Neuronal stem cell (in vitro differentiated cells): Measurements from ENCODE around the gene ATG4B.

Source experiments
- DNase-seq: peaks from one replicate; pipeline ENCODE4 v3.0.0-alpha.2; 2013; ENCODE audit warnings: low spot score
- H2AFZ ChIP-seq: one replicate; pipeline ENCODE4 v1.6.1; 2013; ENCODE audit warnings: mild to moderate bottlenecking, low read length, inconsistent platforms
- H2AK5ac ChIP-seq: 2 replicates; pipeline ENCODE4 v1.6.1; 2013; ENCODE audit warnings: low read depth, mild to moderate bottlenecking, inconsistent platforms, low read length, moderate library complexity, mixed read lengths
- H2BK120ac ChIP-seq: 2 replicates; pipeline ENCODE4 v1.6.1; 2013; ENCODE audit warnings: low read depth, mild to moderate bottlenecking, inconsistent platforms, low read length, moderate library complexity, mixed read lengths
- H2BK12ac ChIP-seq: one replicate; pipeline ENCODE4 v1.6.1; 2013; ENCODE audit warnings: low read length, inconsistent platforms
- H2BK15ac ChIP-seq: 2 replicates; pipeline ENCODE4 v1.6.1; 2013; ENCODE audit warnings: mild to moderate bottlenecking, low read length, inconsistent platforms, mixed read lengths
- H2BK5ac ChIP-seq: one replicate; pipeline ENCODE4 v1.6.1; 2013; ENCODE audit warnings: inconsistent platforms, mild to moderate bottlenecking, low read length, moderate library complexity
- H3K14ac ChIP-seq: one replicate; pipeline ENCODE4 v1.6.1; 2013; ENCODE audit warnings: low read length, inconsistent platforms
- H3K18ac ChIP-seq: 2 replicates; pipeline ENCODE4 v1.6.1; 2013; ENCODE audit warnings: low read length, inconsistent platforms
- H3K23ac ChIP-seq: 2 replicates; pipeline ENCODE4 v1.6.1; 2013; ENCODE audit warnings: low read depth, mild to moderate bottlenecking, mixed read lengths, low read length, inconsistent platforms; ENCODE audit not compliant: poor library complexity
- H3K27ac ChIP-seq: replicated peaks from 3 replicates; pipeline ENCODE4 v1.5.1; 2013; ENCODE audit warnings: low read length, inconsistent platforms
- H3K27me3 ChIP-seq, 3 experiments: 2 replicates each; pipeline ENCODE4 v1.6.1; 2013; ENCODE audit warnings: low read length in 3 of 3, mild to moderate bottlenecking in 2 of 3, inconsistent platforms in 1 of 3, low read depth in 1 of 3, mixed read lengths in 1 of 3, moderate library complexity in 1 of 3; ENCODE audit not compliant: control insufficient read depth in 3 of 3, insufficient read depth in 3 of 3
- H3K36me3 ChIP-seq, 2 donors: replicated peaks in 1 of 2; 2 replicates each; pipeline ENCODE4 v1.6.1; 2013; ENCODE audit warnings: low read length in 2 of 2; ENCODE audit not compliant: control insufficient read depth in 2 of 2, insufficient read depth in 2 of 2
- H3K4ac ChIP-seq: 2 replicates; pipeline ENCODE4 v1.6.1; 2013; ENCODE audit warnings: inconsistent platforms, mild to moderate bottlenecking, low read length, moderate library complexity
- H3K4me1 ChIP-seq, 2 donors: 1 replicate in 1 of 2; 2 replicates in 1 of 2; pipeline ENCODE4 v1.6.1; 2013; ENCODE audit warnings: low read length in 2 of 2, low read depth in 1 of 2; ENCODE audit not compliant: control insufficient read depth in 2 of 2, insufficient read depth in 1 of 2
- H3K4me2 ChIP-seq: one replicate; pipeline ENCODE4 v1.6.1; 2013; ENCODE audit warnings: mild to moderate bottlenecking, low read length, inconsistent platforms; ENCODE audit not compliant: insufficient read depth, poor library complexity, severe bottlenecking
- H3K4me3 ChIP-seq, 2 donors: 2 replicates each; pipeline ENCODE4 v1.5.1; 2013; ENCODE audit warnings: low read length in 2 of 2, mild to moderate bottlenecking in 2 of 2, inconsistent platforms in 1 of 2, moderate library complexity in 1 of 2
- H3K79me1 ChIP-seq: one replicate; pipeline ENCODE4 v1.6.1; 2013; ENCODE audit warnings: low read depth, mild to moderate bottlenecking, inconsistent platforms, low read length, moderate library complexity
- H3K9ac ChIP-seq: one replicate; pipeline ENCODE4 v1.6.1; 2013; ENCODE audit warnings: mild to moderate bottlenecking, low read depth, low read length, inconsistent platforms; ENCODE audit not compliant: poor library complexity
- H3K9me3 ChIP-seq, 2 donors: replicated peaks in 1 of 2; 2 replicates each; pipeline versions ENCODE3 to v1.6.1; 2013; ENCODE audit warnings: low read length in 2 of 2, mild to moderate bottlenecking in 2 of 2, inconsistent platforms in 1 of 2, low read depth in 1 of 2, mixed read lengths in 1 of 2, moderate library complexity in 1 of 2; ENCODE audit not compliant: control insufficient read depth in 2 of 2, insufficient read depth in 1 of 2
- H4K8ac ChIP-seq: one replicate; pipeline ENCODE4 v1.6.1; 2013; ENCODE audit warnings: low read depth, mild to moderate bottlenecking, inconsistent platforms, low read length, moderate library complexity
- H4K91ac ChIP-seq: one replicate; pipeline ENCODE4 v1.6.1; 2013; ENCODE audit warnings: low read length, low read depth, mild to moderate bottlenecking, inconsistent platforms; ENCODE audit not compliant: poor library complexity
- WGBS, 2 donors: extraction: QIAGEN DNeasy Blood & Tissue Kit; methylation state at CpG; one replicate each; pipeline ENCODE4 v1.1.7; 2013; ENCODE audit warnings: missing lambda C conversion rate in 2 of 2, mixed read lengths in 1 of 2; ENCODE audit not compliant: insufficient read length in 2 of 2, insufficient replicate concordance in 1 of 2; ENCODE audit errors: extremely low coverage in 2 of 2; 5-methylcytosine and 5-hydroxymethylcytosine counted together

Gene ATG4B

GRCh38 chr2:241641631-241642030, 4.1 kb downstream of the ATG4B start:
- H3K9me3 ChIP-seq, result peaks cover 3 to 14% of the 10 kb centered on the region in 2 donors
- H2BK120ac ChIP-seq, result no peak overlapping the region
- H3K4me1 ChIP-seq, result peaks cover 3 to 9% of the 10 kb centered on the region in 2 donors
- no peak overlapping the region for H3K4ac ChIP-seq
- H4K8ac ChIP-seq, result no peak overlapping the region
- H3K14ac ChIP-seq, result no peak overlapping the region
- DNase-seq, result no peak
- no peak overlapping the region for H3K4me2 ChIP-seq
- H3K36me3 ChIP-seq, result peaks cover 4 to 52% of the 10 kb centered on the region in 2 donors
- no peak overlapping the region for H4K91ac ChIP-seq
- no peak overlapping the region for H3K23ac ChIP-seq
- no peak overlapping the region for H3K27ac ChIP-seq
- no peaks in the 10 kb centered on the region for H3K27me3 ChIP-seq
- H3K9ac ChIP-seq, result no peak overlapping the region
- H3K4me3 ChIP-seq, result no peak overlapping the region
- H2BK5ac ChIP-seq, result no peak overlapping the region
- H2BK15ac ChIP-seq, result no peak overlapping the region
- no peak overlapping the region for H3K18ac ChIP-seq
- H2BK12ac ChIP-seq, result no peak overlapping the region
- H3K79me1 ChIP-seq, result peaks cover 18% of the 10 kb centered on the region
- no CpG with 5 or more reads among the region's 2 CpGs for WGBS, 2 donors
- no peak overlapping the region for H2AFZ ChIP-seq
- no peak overlapping the region for H2AK5ac ChIP-seq

GRCh38 chr2:241645056-241645914, 7.8 kb downstream of the ATG4B start:
- Histone ChIP-seq H3K23ac (peak overlapping the region; percentile 47), H4K91ac (no peak overlapping the region), H4K8ac (no peak overlapping the region)

GRCh38 chr2:241645915-241646645, 8.6 kb downstream of the ATG4B start:
- Histone ChIP-seq H4K8ac (no peak overlapping the region), H2BK12ac (no peak overlapping the region), H2BK5ac (no peak overlapping the region), H3K9ac (no peak overlapping the region), H3K4me2 (no peak overlapping the region), H3K27me3 (no peaks in the 10 kb centered on the region), H2AFZ (no peak overlapping the region), H3K27ac (no peak overlapping the region), H3K36me3 (peaks cover 2 to 39% of the 10 kb centered on the region in 2 donors), H3K23ac (peak overlapping the region; percentile 47), H2AK5ac (no peak overlapping the region), H3K9me3 (no peaks in the 10 kb centered on the region), H3K4me3 (no peak overlapping the region), H3K18ac (no peak overlapping the region), H3K4ac (no peak overlapping the region), H3K79me1 (peaks cover 16% of the 10 kb centered on the region), H3K4me1 (no peaks in the 10 kb centered on the region), H2BK120ac (no peak overlapping the region), H2BK15ac (no peak overlapping the region), H3K14ac (no peak overlapping the region), H4K91ac (no peak overlapping the region)
- WGBS, 2 donors, result no CpG with 5 or more reads among the region's 14 CpGs
- DNase-seq, result no peak

More at GRCh38 chr2:241645056-241645914, 7.8 kb downstream of the ATG4B start:
- Histone ChIP-seq H3K4me1 (no peaks in the 10 kb centered on the region), H3K4me2 (no peak overlapping the region), H3K9ac (no peak overlapping the region), H2BK15ac (no peak overlapping the region), H2AFZ (no peak overlapping the region), H3K36me3 (peaks cover under 1 to 39% of the 10 kb centered on the region in 2 donors), H3K27ac (no peak overlapping the region), H2AK5ac (no peak overlapping the region), H2BK120ac (no peak overlapping the region), H2BK12ac (no peak overlapping the region), H3K18ac (no peak overlapping the region), H3K4ac (no peak overlapping the region), H2BK5ac (no peak overlapping the region), H3K27me3 (no peaks in the 10 kb centered on the region), H3K9me3 (no peaks in the 10 kb centered on the region), H3K4me3 (no peak overlapping the region), H3K14ac (no peak overlapping the region), H3K79me1 (peaks cover 14% of the 10 kb centered on the region)
- DNase-seq, result no peak
- WGBS, 2 donors, result no CpG with 5 or more reads among the region's 26 CpGs

GRCh38 chr2:241648453-241648852, 11.0 kb downstream of the ATG4B start:
- no peak overlapping the region for H2BK12ac ChIP-seq
- no peak overlapping the region for H3K27ac ChIP-seq
- peak overlapping the region; percentile 35 for H2AFZ ChIP-seq
- H3K9me3 ChIP-seq, result no peaks in the 10 kb centered on the region
- no peak overlapping the region for H2AK5ac ChIP-seq
- H3K23ac ChIP-seq, result no peak overlapping the region
- no peaks in the 10 kb centered on the region for H3K27me3 ChIP-seq
- no CpG with 5 or more reads among the region's 6 CpGs for whole genome bisulfite sequencing, 2 donors
- no peak overlapping the region for H3K14ac ChIP-seq
- H3K4me2 ChIP-seq, result no peak overlapping the region
- no peak overlapping the region for H2BK15ac ChIP-seq
- H3K4me3 ChIP-seq, result no peak overlapping the region
- DNase-seq, result no peak
- H3K9ac ChIP-seq, result no peak overlapping the region
- H4K8ac ChIP-seq, result no peak overlapping the region
- H3K18ac ChIP-seq, result no peak overlapping the region
- no peaks in the 10 kb centered on the region for H3K4me1 ChIP-seq
- no peak overlapping the region for H2BK5ac ChIP-seq
- H3K4ac ChIP-seq, result no peak overlapping the region
- no peak overlapping the region for H2BK120ac ChIP-seq
- H4K91ac ChIP-seq, result no peak overlapping the region
- H3K36me3 ChIP-seq, result peaks cover 19 to 55% of the 10 kb centered on the region in 2 donors
- peaks cover 21% of the 10 kb centered on the region for H3K79me1 ChIP-seq
